Chondrocyte (in vitro differentiated cells): Measurements from ENCODE around the gene CCDC83. TPM values are rescaled to one million over a fixed set of nuclear protein-coding genes. Genes with fewer than 3 reads are reported as not detected.
"Not testable (repeated sequence)": the region's sequence is repeated elsewhere in the genome, so short reads cannot be mapped to it uniquely, and the experiment has no call there.

ENCODE experiments used
- DNase-seq: peaks from one replicate; pipeline ENCODE4 v3.0.0; 2021; ENCODE audit warnings: mixed read lengths, low spot score
- H3K27ac Mint-ChIP-seq: one replicate; pipeline ENCODE4 v1.8.0; 2021; ENCODE audit warnings: mild to moderate bottlenecking, moderate library complexity, mixed read lengths; ENCODE audit not compliant: unreplicated experiment
- H3K27me3 Mint-ChIP-seq: 2 replicates; pipeline ENCODE4 v1.8.0; 2021; ENCODE audit warnings: low read depth, mixed read lengths
- H3K36me3 Mint-ChIP-seq: 2 replicates; pipeline ENCODE4 v1.8.0; 2021; ENCODE audit warnings: low read depth, mixed read lengths
- H3K4me1 Mint-ChIP-seq: 2 replicates; pipeline ENCODE4 v1.8.0; 2021; ENCODE audit warnings: low read depth, mild to moderate bottlenecking, mixed read lengths
- H3K4me3 Mint-ChIP-seq: one replicate; pipeline ENCODE4 v1.8.0; 2021; ENCODE audit warnings: mild to moderate bottlenecking, moderate library complexity, mixed read lengths; ENCODE audit not compliant: unreplicated experiment
- H3K9me3 Mint-ChIP-seq: 2 replicates; pipeline ENCODE4 v1.8.0; 2021; ENCODE audit warnings: low read depth, mixed read lengths
- total RNA-seq: library from RNA; stranded (reverse); gene quantifications from 3 replicates; pipeline ENCODE4 v1.2.1, GENCODE V29; 2021
- TF ChIP-seq, protein P1 (sequence below): fragments of 200-600 bp; sonication (generic); IDR thresholded peaks from 2 replicates; pipeline ENCODE4 v1.5.0; 2021; ENCODE audit warnings: antibody characterized with exemption, mild to moderate bottlenecking, moderate library complexity

Gene CCDC83
- total RNA-seq, 1 donor from 2014 or later = not detected

DNA sequence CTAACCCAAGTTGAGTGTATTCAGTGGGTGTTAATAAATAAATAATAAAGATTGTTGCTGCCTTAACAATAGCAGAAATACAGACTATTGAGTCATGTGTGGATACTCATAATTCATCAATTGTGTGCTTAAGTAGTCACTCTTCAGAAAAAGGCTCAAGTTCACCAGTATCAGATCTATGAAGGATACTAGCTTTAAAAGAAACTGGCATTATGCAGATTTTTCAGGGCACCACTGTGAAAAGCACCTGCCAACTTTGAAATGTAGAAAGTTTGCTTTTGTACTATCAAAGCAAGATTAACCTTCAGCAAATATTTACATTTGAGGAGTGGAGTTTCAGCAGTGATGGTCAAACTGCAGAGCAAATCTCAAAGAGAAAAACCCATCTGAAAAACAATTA, 24.1 kb upstream of the CCDC83 start:
- Mint-ChIP-seq H3K27me3 (no peaks in the 10 kb centered on the region), H3K36me3 (peaks cover 2% of the 10 kb centered on the region), H3K4me3 (no peak overlapping the region), H3K4me1 (peaks cover 23% of the 10 kb centered on the region), H3K27ac (no peak overlapping the region), H3K9me3 (peaks cover 9% of the 10 kb centered on the region)
- TF ChIP-seq, protein P1, sequence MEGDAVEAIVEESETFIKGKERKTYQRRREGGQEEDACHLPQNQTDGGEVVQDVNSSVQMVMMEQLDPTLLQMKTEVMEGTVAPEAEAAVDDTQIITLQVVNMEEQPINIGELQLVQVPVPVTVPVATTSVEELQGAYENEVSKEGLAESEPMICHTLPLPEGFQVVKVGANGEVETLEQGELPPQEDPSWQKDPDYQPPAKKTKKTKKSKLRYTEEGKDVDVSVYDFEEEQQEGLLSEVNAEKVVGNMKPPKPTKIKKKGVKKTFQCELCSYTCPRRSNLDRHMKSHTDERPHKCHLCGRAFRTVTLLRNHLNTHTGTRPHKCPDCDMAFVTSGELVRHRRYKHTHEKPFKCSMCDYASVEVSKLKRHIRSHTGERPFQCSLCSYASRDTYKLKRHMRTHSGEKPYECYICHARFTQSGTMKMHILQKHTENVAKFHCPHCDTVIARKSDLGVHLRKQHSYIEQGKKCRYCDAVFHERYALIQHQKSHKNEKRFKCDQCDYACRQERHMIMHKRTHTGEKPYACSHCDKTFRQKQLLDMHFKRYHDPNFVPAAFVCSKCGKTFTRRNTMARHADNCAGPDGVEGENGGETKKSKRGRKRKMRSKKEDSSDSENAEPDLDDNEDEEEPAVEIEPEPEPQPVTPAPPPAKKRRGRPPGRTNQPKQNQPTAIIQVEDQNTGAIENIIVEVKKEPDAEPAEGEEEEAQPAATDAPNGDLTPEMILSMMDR = no peak
- DNase-seq = no peak

DNA sequence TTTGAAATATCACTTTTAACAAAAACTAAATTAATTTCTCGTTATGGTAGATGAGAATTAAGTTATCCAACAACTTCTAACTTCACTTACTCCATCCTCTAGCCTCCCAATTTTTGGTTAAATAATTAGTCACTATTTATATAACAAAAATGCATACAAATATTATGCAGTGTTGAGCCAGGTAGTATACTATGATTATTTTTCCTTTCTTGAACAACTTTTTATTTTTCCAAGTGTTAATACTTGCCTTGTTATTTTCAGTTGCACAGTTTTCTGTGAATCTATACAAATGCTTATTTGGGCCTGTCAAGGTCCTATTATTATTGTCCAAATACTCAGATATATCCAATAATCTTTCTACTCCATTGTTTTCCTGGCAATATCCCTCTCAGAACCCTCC, 19.9 kb upstream of the CCDC83 start:
- TF ChIP-seq, protein P1 = no peak
- DNase-seq = no peak
- H3K4me3 Mint-ChIP-seq = no peak overlapping the region
- no peaks in the 10 kb centered on the region for H3K4me1 Mint-ChIP-seq
- H3K9me3 Mint-ChIP-seq = peaks cover 15% of the 10 kb centered on the region
- H3K27me3 Mint-ChIP-seq = no peaks in the 10 kb centered on the region
- no peak overlapping the region for H3K27ac Mint-ChIP-seq
- peaks cover 4% of the 10 kb centered on the region for H3K36me3 Mint-ChIP-seq

DNA sequence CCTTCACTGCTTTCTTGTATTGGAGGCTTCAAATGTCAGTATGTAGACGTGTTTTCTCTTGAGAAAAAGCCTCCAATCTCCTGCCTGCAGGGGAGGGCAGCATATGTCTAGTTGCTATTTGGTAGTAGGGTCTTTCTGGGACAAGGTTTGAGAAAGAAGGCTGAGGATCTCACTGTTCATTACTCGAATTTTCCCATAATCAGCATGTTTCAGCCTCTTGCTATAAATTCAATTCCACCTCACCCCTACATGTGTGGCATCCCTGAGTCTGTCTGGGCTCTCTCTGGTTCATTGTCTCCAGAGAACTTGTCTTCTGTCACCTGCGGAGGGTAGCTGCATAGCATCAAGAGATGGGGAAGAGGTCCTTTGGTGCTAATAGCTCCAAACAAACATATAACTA, 19.5 kb upstream of the CCDC83 start:
- H3K27ac Mint-ChIP-seq = no peak overlapping the region

DNA sequence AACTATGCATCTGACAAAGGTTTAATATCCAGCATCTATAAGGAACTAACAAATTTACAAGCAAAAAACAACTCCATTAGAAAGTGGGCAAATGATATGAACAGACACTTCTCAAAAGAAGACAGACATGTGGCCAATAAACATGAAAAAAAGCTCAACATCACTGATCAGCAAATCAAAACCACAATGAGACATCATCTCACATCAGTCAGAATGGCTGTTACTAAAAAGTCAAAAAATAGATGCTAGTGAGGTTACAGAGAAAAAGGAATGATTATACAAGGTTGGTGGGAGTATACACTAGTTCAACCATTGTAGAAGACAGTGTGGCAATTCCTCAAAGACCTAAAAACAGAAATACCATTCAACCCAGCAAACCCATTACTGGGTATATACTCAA, 14.3 kb upstream of the CCDC83 start:
- not testable (repeated sequence) for H3K4me1 Mint-ChIP-seq

More for the DNA sequence above, 19.5 kb upstream of the CCDC83 start:
- Mint-ChIP-seq H3K36me3 (peaks cover 4% of the 10 kb centered on the region), H3K9me3 (peaks cover 15% of the 10 kb centered on the region), H3K4me1 (no peaks in the 10 kb centered on the region), H3K4me3 (no peak overlapping the region), H3K27me3 (no peaks in the 10 kb centered on the region)
- DNase-seq = no peak
- TF ChIP-seq, protein P1 = no peak

DNA sequence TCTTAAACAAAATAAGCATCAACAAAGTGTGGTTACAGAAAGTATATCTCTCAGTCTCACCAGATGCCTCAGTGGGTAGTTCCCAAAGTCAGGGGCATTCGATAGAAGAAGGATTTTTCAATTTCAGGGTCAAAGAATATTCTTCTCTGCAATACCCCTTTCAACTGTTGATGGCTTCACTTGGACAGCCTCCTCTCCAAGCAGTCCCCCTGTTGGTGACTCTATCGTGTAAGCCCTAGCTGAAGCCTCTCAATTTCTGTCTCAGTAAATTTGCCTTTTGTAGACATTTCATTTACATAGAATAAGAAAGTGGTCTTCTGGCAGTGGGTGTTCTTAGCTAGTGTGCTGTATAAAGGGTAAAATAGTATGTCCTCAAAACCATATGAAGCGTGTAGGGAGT, 11.3 kb upstream of the CCDC83 start:
- H3K4me1 Mint-ChIP-seq = peaks cover 3% of the 10 kb centered on the region

More for the DNA sequence above, 14.3 kb upstream of the CCDC83 start:
- H3K27ac Mint-ChIP-seq, H3K4me3 Mint-ChIP-seq, H3K27me3 Mint-ChIP-seq, H3K36me3 Mint-ChIP-seq, DNase-seq, H3K9me3 Mint-ChIP-seq: not testable (repeated sequence)

More for the DNA sequence above, 11.3 kb upstream of the CCDC83 start:
- H3K27ac Mint-ChIP-seq = no peak overlapping the region
- no peak for DNase-seq
- TF ChIP-seq, protein P1 = no peak
- peaks cover 3% of the 10 kb centered on the region for H3K9me3 Mint-ChIP-seq
- no peaks in the 10 kb centered on the region for H3K27me3 Mint-ChIP-seq
- H3K4me3 Mint-ChIP-seq = no peak overlapping the region
- no peaks in the 10 kb centered on the region for H3K36me3 Mint-ChIP-seq
